ENCODE measurements around the gene SMC2. TPM values are rescaled to one million over a fixed set of nuclear protein-coding genes. Genes with fewer than 3 reads are reported as not detected.

SMC2 gene
- total and polyA plus RNA-seq, 2 of the 13 experiments (the other 11 are each of a cell fraction or from before 2014, with no cell fraction given): 5.6 to 36.7 TPM

DNA sequence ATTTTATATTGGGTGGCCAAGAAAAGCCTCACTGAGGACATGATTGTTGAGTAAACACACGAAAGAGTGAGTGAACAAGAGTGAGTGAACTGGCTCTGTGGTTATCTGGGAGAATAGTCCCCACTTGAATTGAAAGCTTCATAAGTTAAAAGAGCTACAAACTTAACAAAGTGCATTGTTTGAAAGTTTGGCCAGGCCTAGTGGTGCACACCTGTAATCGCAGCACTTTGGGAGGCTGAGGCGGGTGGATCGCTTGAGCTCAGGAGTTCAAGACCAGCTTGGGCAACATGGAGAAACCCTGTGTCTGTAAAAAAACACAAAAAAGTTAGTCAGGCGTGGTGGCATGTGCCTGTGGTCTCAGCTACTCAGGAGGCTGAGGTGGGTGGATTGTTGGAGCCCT lies 26.9 kb downstream of the SMC2 start (continued):
- TF ChIP-seq, protein P1, sequence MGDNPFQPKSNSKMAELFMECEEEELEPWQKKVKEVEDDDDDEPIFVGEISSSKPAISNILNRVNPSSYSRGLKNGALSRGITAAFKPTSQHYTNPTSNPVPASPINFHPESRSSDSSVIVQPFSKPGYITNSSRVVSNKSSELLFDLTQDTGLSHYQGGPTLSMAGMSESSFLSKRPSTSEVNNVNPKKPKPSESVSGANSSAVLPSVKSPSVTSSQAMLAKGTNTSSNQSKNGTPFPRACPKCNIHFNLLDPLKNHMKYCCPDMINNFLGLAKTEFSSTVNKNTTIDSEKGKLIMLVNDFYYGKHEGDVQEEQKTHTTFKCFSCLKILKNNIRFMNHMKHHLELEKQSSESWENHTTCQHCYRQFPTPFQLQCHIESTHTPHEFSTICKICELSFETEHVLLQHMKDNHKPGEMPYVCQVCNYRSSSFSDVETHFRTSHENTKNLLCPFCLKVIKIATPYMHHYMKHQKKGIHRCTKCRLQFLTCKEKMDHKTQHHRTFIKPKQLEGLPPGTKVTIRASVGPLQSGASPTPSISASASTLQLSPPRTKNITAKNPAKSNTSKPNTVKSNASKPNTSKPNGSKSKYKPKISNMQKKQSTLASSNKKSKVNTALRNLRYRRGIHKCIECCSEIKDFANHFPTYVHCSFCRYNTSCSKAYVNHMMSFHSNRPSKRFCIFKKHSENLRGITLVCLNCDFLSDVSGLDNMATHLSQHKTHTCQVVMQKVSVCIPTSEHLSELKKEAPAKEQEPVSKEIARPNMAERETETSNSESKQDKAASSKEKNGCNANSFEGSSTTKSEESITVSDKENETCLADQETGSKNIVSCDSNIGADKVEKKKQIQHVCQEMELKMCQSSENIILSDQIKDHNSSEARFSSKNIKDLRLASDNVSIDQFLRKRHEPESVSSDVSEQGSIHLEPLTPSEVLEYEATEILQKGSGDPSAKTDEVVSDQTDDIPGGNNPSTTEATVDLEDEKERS (CRISPR knock-in tag; IDR thresholded peaks at IDR 0.05): no peak
- no peak for TF ChIP-seq ARHGAP35 (CRISPR knock-in tag; IDR thresholded peaks at IDR 0.05; ENCODE audit: borderline replicate concordance)
- no peak for TF ChIP-seq RARA (CRISPR knock-in tag; IDR thresholded peaks at IDR 0.05)
- TF ChIP-seq, protein P2, sequence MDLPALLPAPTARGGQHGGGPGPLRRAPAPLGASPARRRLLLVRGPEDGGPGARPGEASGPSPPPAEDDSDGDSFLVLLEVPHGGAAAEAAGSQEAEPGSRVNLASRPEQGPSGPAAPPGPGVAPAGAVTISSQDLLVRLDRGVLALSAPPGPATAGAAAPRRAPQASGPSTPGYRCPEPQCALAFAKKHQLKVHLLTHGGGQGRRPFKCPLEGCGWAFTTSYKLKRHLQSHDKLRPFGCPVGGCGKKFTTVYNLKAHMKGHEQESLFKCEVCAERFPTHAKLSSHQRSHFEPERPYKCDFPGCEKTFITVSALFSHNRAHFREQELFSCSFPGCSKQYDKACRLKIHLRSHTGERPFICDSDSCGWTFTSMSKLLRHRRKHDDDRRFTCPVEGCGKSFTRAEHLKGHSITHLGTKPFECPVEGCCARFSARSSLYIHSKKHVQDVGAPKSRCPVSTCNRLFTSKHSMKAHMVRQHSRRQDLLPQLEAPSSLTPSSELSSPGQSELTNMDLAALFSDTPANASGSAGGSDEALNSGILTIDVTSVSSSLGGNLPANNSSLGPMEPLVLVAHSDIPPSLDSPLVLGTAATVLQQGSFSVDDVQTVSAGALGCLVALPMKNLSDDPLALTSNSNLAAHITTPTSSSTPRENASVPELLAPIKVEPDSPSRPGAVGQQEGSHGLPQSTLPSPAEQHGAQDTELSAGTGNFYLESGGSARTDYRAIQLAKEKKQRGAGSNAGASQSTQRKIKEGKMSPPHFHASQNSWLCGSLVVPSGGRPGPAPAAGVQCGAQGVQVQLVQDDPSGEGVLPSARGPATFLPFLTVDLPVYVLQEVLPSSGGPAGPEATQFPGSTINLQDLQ (CRISPR knock-in tag; IDR thresholded peaks at IDR 0.05): no peak
- TF ChIP-seq MYPOP (CRISPR knock-in tag; IDR thresholded peaks at IDR 0.05): no peak

Data from HepG2 (cell line).